T-cell (primary cell): ENCODE data around the gene GDF10. TPM values are rescaled to one million over a fixed set of nuclear protein-coding genes. Genes with fewer than 3 reads are reported as not detected.
A peak's percentile ranks its signal among the peaks of the same experiment; 100 is the strongest.

Experiments
- ATAC-seq, 4 experiments: fragments of 200-7000 bp in 3 of 4; fragments of 150-1000 bp in 1 of 4; cut with Tn5 transposase; replicated peaks in 1 of 4; 1 replicate in 3 of 4; 2 replicates in 1 of 4; pipeline ENCODE4 v1.10.0; 2021; ENCODE audit warnings: moderate library complexity in 3 of 4, mild to moderate bottlenecking in 2 of 4, moderate number of reproducible peaks in 1 of 4
- CTCF ChIA-PET, 2 donors: fragments of 300-600 bp; sonication (Branson Sonifier 250); formaldehyde crosslinking; loops; one replicate each; lab custom pipeline; 2022; ENCODE audit warnings: antibody characterized with exemption in 2 of 2; lab: Charles Lee
- POLR2A ChIA-PET, 2 donors: fragments of 300-600 bp; sonication (Branson Sonifier 250); formaldehyde crosslinking; loops; one replicate each; lab custom pipeline; 2022; ENCODE audit warnings: antibody characterized with exemption in 2 of 2; lab: Charles Lee
- DNase-seq, 35 experiments: peaks; one replicate each; pipeline versions ENCODE4 v3.0.0 to v3.0.0-alpha.2; 2013 to 2023
- H3K27ac ChIP-seq: one replicate; pipeline ENCODE4 v1.5.1; 2013; ENCODE audit warnings: low read length
- H3K27me3 ChIP-seq, 2 experiments: replicated peaks in 1 of 2; 1 replicate in 1 of 2; 2 replicates in 1 of 2; pipeline versions ENCODE4 v1.6.1 to v1.7.0; 2013; ENCODE audit warnings: low read length in 1 of 2, mixed read lengths in 1 of 2; ENCODE audit not compliant: control insufficient read depth in 2 of 2, insufficient read depth in 2 of 2; ENCODE audit errors: extremely low read depth in 1 of 2
- H3K36me3 ChIP-seq, 2 donors: 1 replicate in 1 of 2; 2 replicates in 1 of 2; pipeline versions ENCODE4 v1.6.1 to v1.7.0; 2013; ENCODE audit warnings: low read length in 1 of 2; ENCODE audit not compliant: control insufficient read depth in 2 of 2, insufficient read depth in 1 of 2; ENCODE audit errors: extremely low read depth in 1 of 2
- H3K4me1 ChIP-seq, 2 experiments: 1 replicate in 1 of 2; 2 replicates in 1 of 2; pipeline versions ENCODE4 v1.6.1 to v1.7.0; 2013; ENCODE audit warnings: low read length in 2 of 2, mixed read lengths in 1 of 2; ENCODE audit not compliant: insufficient read depth in 2 of 2, control insufficient read depth in 1 of 2; ENCODE audit errors: extremely low read depth in 1 of 2
- H3K4me3 ChIP-seq, 2 donors: 1 replicate in 1 of 2; 2 replicates in 1 of 2; pipeline versions ENCODE4 v1.5.1 to v1.7.0; 2013; ENCODE audit warnings: mild to moderate bottlenecking in 2 of 2, low read length in 1 of 2, moderate library complexity in 1 of 2; ENCODE audit not compliant: control insufficient read depth in 1 of 2; ENCODE audit errors: extremely low read depth in 1 of 2
- H3K9me3 ChIP-seq: 2 replicates; pipeline ENCODE4 v1.7.0; 2013
- H3K27ac Mint-ChIP-seq, 2 donors: one replicate each; pipeline ENCODE4 v1.8.0; 2020 to 2021; ENCODE audit warnings: mild to moderate bottlenecking in 2 of 2, mixed read lengths in 2 of 2
- H3K27me3 Mint-ChIP-seq, 2 donors: one replicate each; pipeline ENCODE4 v1.8.0; 2021 to 2022; ENCODE audit warnings: mixed read lengths in 2 of 2
- H3K36me3 Mint-ChIP-seq: one replicate; pipeline ENCODE4 v1.8.0; 2021; ENCODE audit warnings: mixed read lengths
- H3K4me1 Mint-ChIP-seq, 3 donors: one replicate each; pipeline ENCODE4 v1.8.0; 2020 to 2022; ENCODE audit warnings: mixed read lengths in 3 of 3, mild to moderate bottlenecking in 1 of 3
- H3K4me3 Mint-ChIP-seq, 3 donors: one replicate each; pipeline ENCODE4 v1.8.0; 2020 to 2022; ENCODE audit warnings: mild to moderate bottlenecking in 3 of 3, mixed read lengths in 3 of 3, moderate library complexity in 3 of 3
- H3K9me3 Mint-ChIP-seq, 3 donors: one replicate each; pipeline ENCODE4 v1.8.0; 2020 to 2022; ENCODE audit warnings: mixed read lengths in 3 of 3
- WGBS: methylation state at CpG from one replicate; pipeline ENCODE4 v1.1.5; 2013; ENCODE audit warnings: missing lambda C conversion rate; ENCODE audit not compliant: insufficient coverage; 5-methylcytosine and 5-hydroxymethylcytosine counted together
- total RNA-seq, 35 experiments: library from RNA in 6 of 35; stranded (reverse) in 6 of 35; fragments of 120-200 nt in 1 of 35; gene quantifications; one replicate each; pipeline versions ENCODE4 v1.2.1 to v1.2.4 and lab custom pipeline; 2013 to 2026

Gene GDF10
- total RNA-seq, 5 donors from 2014 or later (not counting 1 experiment from before 2014, with no cell fraction given) = 0.14 to 1.4 (median 0.46) TPM

- Mint-ChIP-seq H3K27ac (no peak overlapping the region), H3K27me3 (no peaks in the 10 kb centered on the region), H3K9me3 (no peaks in the 10 kb centered on the region), H3K4me1 (no peaks in the 10 kb centered on the region), H3K4me3 (no peak overlapping the region), H3K36me3 (no peaks in the 10 kb centered on the region)
- Histone ChIP-seq H3K4me1 (no peaks in the 10 kb centered on the region), H3K36me3 (no peaks in the 10 kb centered on the region), H3K4me3 (no peak overlapping the region), H3K27me3 (peaks cover 0 to 8% of the 10 kb centered on the region in 2 experiments), H3K9me3 (no peaks in the 10 kb centered on the region), H3K27ac (no peak overlapping the region)
- ChIA-PET CTCF (no interaction called here), POLR2A (no interaction called here)
- 100% methylated on average over 1 of the region's 2 CpGs for WGBS
- DNase-seq (no peak), ATAC-seq (no peak)
Observed at GRCh38 chr10:47359101-47359500, 59.1 kb downstream of the GDF10 start.

- WGBS = 71% methylated on average over 4 of the region's 4 CpGs
- no peak for ATAC-seq
- H3K27ac Mint-ChIP-seq = no peak overlapping the region
- H3K36me3 ChIP-seq = no peaks in the 10 kb centered on the region
- no peaks in the 10 kb centered on the region for H3K9me3 ChIP-seq
- POLR2A ChIA-PET = interaction anchor here in 1 of 2 donors (0.7 kb wide), 1 partner anchor 89 kb away, joined by 3 read pairs; no protein-coding TSS in a partner anchor
- H3K4me1 ChIP-seq = no peaks in the 10 kb centered on the region
- no peaks in the 10 kb centered on the region for H3K9me3 Mint-ChIP-seq
- CTCF ChIA-PET = no interaction called here
- no peaks in the 10 kb centered on the region for H3K4me1 Mint-ChIP-seq
- H3K27ac ChIP-seq = no peak overlapping the region
- no peak overlapping the region for H3K4me3 ChIP-seq
- no peak for DNase-seq
- H3K27me3 Mint-ChIP-seq = no peaks in the 10 kb centered on the region
- no peak overlapping the region for H3K4me3 Mint-ChIP-seq
- peaks cover 0 to 9% of the 10 kb centered on the region in 2 experiments for H3K27me3 ChIP-seq
- H3K36me3 Mint-ChIP-seq = no peaks in the 10 kb centered on the region
Observed at GRCh38 chr10:47359626-47360418, 59.8 kb downstream of the GDF10 start.

GRCh38 chr10:47360419-47361040 lies 60.5 kb downstream of the GDF10 start:
- Mint-ChIP-seq H3K4me1 (no peaks in the 10 kb centered on the region), H3K4me3 (no peak overlapping the region), H3K27ac (no peak overlapping the region), H3K36me3 (no peaks in the 10 kb centered on the region), H3K9me3 (no peaks in the 10 kb centered on the region), H3K27me3 (no peaks in the 10 kb centered on the region)
- H3K27ac ChIP-seq = no peak overlapping the region
- no peak overlapping the region for H3K4me3 ChIP-seq
- WGBS = 79% methylated on average over 11 of the region's 14 CpGs
- no peak for ATAC-seq
- no peaks in the 10 kb centered on the region for H3K36me3 ChIP-seq
- H3K27me3 ChIP-seq = peaks cover 0 to 13% of the 10 kb centered on the region in 2 experiments
- peak in 1 of 35 experiments; percentile 15 for DNase-seq
- CTCF ChIA-PET = no interaction called here
- no peaks in the 10 kb centered on the region for H3K4me1 ChIP-seq
- POLR2A ChIA-PET = no interaction called here
- H3K9me3 ChIP-seq = no peaks in the 10 kb centered on the region

- no peak overlapping the region for H3K27ac Mint-ChIP-seq
- H3K9me3 Mint-ChIP-seq = no peaks in the 10 kb centered on the region
- ATAC-seq (no peak), DNase-seq (peak in 2 of 35 experiments; percentile 17 to 25)
- H3K36me3 ChIP-seq = no peaks in the 10 kb centered on the region
- ChIA-PET POLR2A (no interaction called here), CTCF (interaction anchor here in 1 of 2 donors (0.7 kb wide), 2 partner anchors 84 to 304 kb away, joined by 3 read pairs; no protein-coding TSS in a partner anchor)
- no peaks in the 10 kb centered on the region for H3K4me1 ChIP-seq
- H3K4me3 ChIP-seq = no peak overlapping the region
- H3K27me3 ChIP-seq = peaks cover 0 to 13% of the 10 kb centered on the region in 2 experiments
- H3K4me1 Mint-ChIP-seq = no peaks in the 10 kb centered on the region
- H3K36me3 Mint-ChIP-seq = no peaks in the 10 kb centered on the region
- H3K27me3 Mint-ChIP-seq = no peaks in the 10 kb centered on the region
- no peaks in the 10 kb centered on the region for H3K9me3 ChIP-seq
- no peak overlapping the region for H3K27ac ChIP-seq
- H3K4me3 Mint-ChIP-seq = no peak overlapping the region
- 56% methylated on average over 9 of the region's 9 CpGs for WGBS
Observed at GRCh38 chr10:47361293-47361692, 61.3 kb downstream of the GDF10 start.

GRCh38 chr10:47362199-47362598 lies 62.2 kb downstream of the GDF10 start:
- Histone ChIP-seq H3K27me3 (peaks cover 0 to 13% of the 10 kb centered on the region in 2 experiments), H3K36me3 (no peaks in the 10 kb centered on the region), H3K4me3 (no peak overlapping the region), H3K9me3 (no peaks in the 10 kb centered on the region), H3K27ac (no peak overlapping the region), H3K4me1 (no peaks in the 10 kb centered on the region)
- no peaks in the 10 kb centered on the region for H3K4me1 Mint-ChIP-seq
- ChIA-PET CTCF (interaction anchor here in 1 of 2 donors (0.7 kb wide), 2 partner anchors 85 to 305 kb away, joined by 3 read pairs; no protein-coding TSS in a partner anchor), POLR2A (interaction anchor here in 1 of 2 donors (0.6 kb wide), 1 partner anchor 44 kb away, joined by 3 read pairs; no protein-coding TSS in a partner anchor)
- no peaks in the 10 kb centered on the region for H3K27me3 Mint-ChIP-seq
- DNase-seq = no peak
- H3K4me3 Mint-ChIP-seq = no peak overlapping the region
- no peaks in the 10 kb centered on the region for H3K36me3 Mint-ChIP-seq
- H3K27ac Mint-ChIP-seq = no peak overlapping the region
- H3K9me3 Mint-ChIP-seq = no peaks in the 10 kb centered on the region
- ATAC-seq = no peak
- WGBS = 72% methylated on average over 2 of the region's 3 CpGs
